ENCODE results near the gene PRKCD. TPM values are rescaled to one million over a fixed set of nuclear protein-coding genes. Genes with fewer than 3 reads are reported as not detected.

The PRKCD gene
- total RNA-seq, 1 experiment from 2014 or later: 9.6 TPM

- intact Hi-C loops (cut with micrococcal nuclease): no loop called here
- no TSS peak for BruUV-seq (replicated peaks)
- no peak for TF ChIP-seq CTCF (IDR thresholded peaks at IDR 0.05; ENCODE audit: unreplicated experiment)
- H3K4me1 Mint-ChIP-seq (ENCODE audit: insufficient read depth, unreplicated experiment): peaks cover 8% of the 10 kb centered on the region
- ChIA-PET CTCF (interaction anchor here (0.6 to 11.5 kb wide), 9 partner anchors 9 to 217 kb away, joined by 3 to 220 read pairs (median 4); no protein-coding TSS in a partner anchor), POLR2A (interaction anchor here (0.6 to 1.0 kb wide), 4 partner anchors 28 to 642 kb away, joined by 3 to 4 read pairs (median 4); partner anchors contain the start of gene PRKCD)
- no peaks in the 10 kb centered on the region for H3K9me3 Mint-ChIP-seq (ENCODE audit: unreplicated experiment)
- H3K27ac Mint-ChIP-seq (ENCODE audit: low read depth, unreplicated experiment): no peak overlapping the region
- no peak overlapping the region for H3K4me3 Mint-ChIP-seq (ENCODE audit: unreplicated experiment)
- no peak for DNase-seq (ENCODE audit: unreplicated experiment)
- no peaks in the 10 kb centered on the region for H3K27me3 Mint-ChIP-seq (ENCODE audit: insufficient read depth, unreplicated experiment)
- no peaks in the 10 kb centered on the region for H3K36me3 Mint-ChIP-seq (ENCODE audit: insufficient read depth, unreplicated experiment)
Observed at GRCh38 chr3:53132347-53132746, 28.7 kb upstream of the PRKCD start.

GRCh38 chr3:53134631-53135232 lies 26.3 kb upstream of the PRKCD start:
- intact Hi-C loops (cut with micrococcal nuclease): loop anchor here (1.0 to 2.0 kb wide), 3 partner anchors 20 to 62 kb away; partner anchors contain the start of gene PRKCD
- Mint-ChIP-seq H3K9me3 (ENCODE audit: unreplicated experiment) (no peaks in the 10 kb centered on the region), H3K36me3 (ENCODE audit: insufficient read depth, unreplicated experiment) (no peaks in the 10 kb centered on the region), H3K27ac (ENCODE audit: low read depth, unreplicated experiment) (no peak overlapping the region), H3K4me3 (ENCODE audit: unreplicated experiment) (no peak overlapping the region), H3K4me1 (ENCODE audit: insufficient read depth, unreplicated experiment) (peaks cover 8% of the 10 kb centered on the region), H3K27me3 (ENCODE audit: insufficient read depth, unreplicated experiment) (no peaks in the 10 kb centered on the region)
- POLR2A ChIA-PET: interaction anchor here (1.8 kb wide), 1 partner anchor 26 kb away, joined by 3 read pairs; the partner anchor contains the start of gene PRKCD
- CTCF ChIA-PET: interaction anchor here (0.6 to 11.5 kb wide), 25 partner anchors 9 to 394 kb away, joined by 3 to 220 read pairs (median 5); partner anchors contain the start of gene PRKCD
- peak; percentile 76 for TF ChIP-seq CTCF (IDR thresholded peaks at IDR 0.05; ENCODE audit: unreplicated experiment)
- no TSS peak for BruUV-seq (replicated peaks)
- peak; percentile 83 for DNase-seq (ENCODE audit: unreplicated experiment)

- POLR2A ChIA-PET: no interaction called here
- Mint-ChIP-seq H3K4me1 (ENCODE audit: insufficient read depth, unreplicated experiment) (peaks cover 7% of the 10 kb centered on the region), H3K27me3 (ENCODE audit: insufficient read depth, unreplicated experiment) (no peaks in the 10 kb centered on the region), H3K9me3 (ENCODE audit: unreplicated experiment) (no peaks in the 10 kb centered on the region), H3K36me3 (ENCODE audit: insufficient read depth, unreplicated experiment) (no peaks in the 10 kb centered on the region), H3K27ac (ENCODE audit: low read depth, unreplicated experiment) (no peak overlapping the region), H3K4me3 (ENCODE audit: unreplicated experiment) (no peak overlapping the region)
- no peak for DNase-seq (ENCODE audit: unreplicated experiment)
- no peak for TF ChIP-seq CTCF (IDR thresholded peaks at IDR 0.05; ENCODE audit: unreplicated experiment)
- intact Hi-C loops (cut with micrococcal nuclease): no loop called here
- BruUV-seq (replicated peaks): no TSS peak
- CTCF ChIA-PET: interaction anchor here (0.6 to 11.5 kb wide), 7 partner anchors 9 to 758 kb away, joined by 3 to 220 read pairs (median 3); no protein-coding TSS in a partner anchor
Observed at GRCh38 chr3:53137221-53137620, 23.8 kb upstream of the PRKCD start.

GRCh38 chr3:53137835-53138446 lies 23.1 kb upstream of the PRKCD start:
- CTCF ChIA-PET: interaction anchor here (0.6 to 11.5 kb wide), 6 partner anchors 9 to 757 kb away, joined by 3 to 220 read pairs (median 3); no protein-coding TSS in a partner anchor
- DNase-seq (ENCODE audit: unreplicated experiment): no peak
- Mint-ChIP-seq H3K27ac (ENCODE audit: low read depth, unreplicated experiment) (no peak overlapping the region), H3K4me1 (ENCODE audit: insufficient read depth, unreplicated experiment) (peaks cover 7% of the 10 kb centered on the region), H3K9me3 (ENCODE audit: unreplicated experiment) (no peaks in the 10 kb centered on the region), H3K36me3 (ENCODE audit: insufficient read depth, unreplicated experiment) (no peaks in the 10 kb centered on the region), H3K27me3 (ENCODE audit: insufficient read depth, unreplicated experiment) (no peaks in the 10 kb centered on the region), H3K4me3 (ENCODE audit: unreplicated experiment) (no peak overlapping the region)
- POLR2A ChIA-PET: no interaction called here
- no peak for TF ChIP-seq CTCF (IDR thresholded peaks at IDR 0.05; ENCODE audit: unreplicated experiment)
- intact Hi-C loops (cut with micrococcal nuclease): no loop called here
- no TSS peak for BruUV-seq (replicated peaks)
